ENCODE data around the gene NYAP2.

DNA sequence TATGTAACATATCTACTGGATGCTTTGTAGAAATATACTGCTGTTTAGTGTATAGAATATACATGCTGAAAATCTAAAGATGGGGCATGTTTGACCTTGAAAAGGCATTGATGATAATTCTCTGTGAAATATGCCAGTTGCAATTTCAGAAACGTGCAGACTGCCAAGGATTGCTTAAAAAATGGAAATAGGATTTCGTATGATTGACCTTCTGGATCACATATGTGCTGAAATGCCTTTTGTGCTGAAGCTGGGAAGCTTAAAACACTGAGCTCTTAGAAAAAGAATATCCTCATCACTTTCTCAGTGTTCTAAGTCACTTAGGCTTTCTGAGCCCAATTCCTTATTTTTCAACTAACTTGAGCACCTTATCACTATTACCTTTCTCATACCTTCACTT lies 14.3 kb downstream of the NYAP2 start:
- TF ChIP-seq, protein P1, sequence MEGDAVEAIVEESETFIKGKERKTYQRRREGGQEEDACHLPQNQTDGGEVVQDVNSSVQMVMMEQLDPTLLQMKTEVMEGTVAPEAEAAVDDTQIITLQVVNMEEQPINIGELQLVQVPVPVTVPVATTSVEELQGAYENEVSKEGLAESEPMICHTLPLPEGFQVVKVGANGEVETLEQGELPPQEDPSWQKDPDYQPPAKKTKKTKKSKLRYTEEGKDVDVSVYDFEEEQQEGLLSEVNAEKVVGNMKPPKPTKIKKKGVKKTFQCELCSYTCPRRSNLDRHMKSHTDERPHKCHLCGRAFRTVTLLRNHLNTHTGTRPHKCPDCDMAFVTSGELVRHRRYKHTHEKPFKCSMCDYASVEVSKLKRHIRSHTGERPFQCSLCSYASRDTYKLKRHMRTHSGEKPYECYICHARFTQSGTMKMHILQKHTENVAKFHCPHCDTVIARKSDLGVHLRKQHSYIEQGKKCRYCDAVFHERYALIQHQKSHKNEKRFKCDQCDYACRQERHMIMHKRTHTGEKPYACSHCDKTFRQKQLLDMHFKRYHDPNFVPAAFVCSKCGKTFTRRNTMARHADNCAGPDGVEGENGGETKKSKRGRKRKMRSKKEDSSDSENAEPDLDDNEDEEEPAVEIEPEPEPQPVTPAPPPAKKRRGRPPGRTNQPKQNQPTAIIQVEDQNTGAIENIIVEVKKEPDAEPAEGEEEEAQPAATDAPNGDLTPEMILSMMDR (conservative IDR thresholded peaks at IDR 0.05 in 1 of 2, IDR thresholded peaks at IDR 0.05 in 1 of 2; ENCODE audit: low read depth in 1 of 2, low read length in 2 of 2): no peak
- no peak for TF ChIP-seq EZH2 (IDR thresholded peaks at IDR 0.05; ENCODE audit: low read length, missing control alignments)
